RWPE2 (cell line): ENCODE measurements around the gene AKR1B1.

ENCODE experiments used
- ATAC-seq: fragments of 200-7000 bp; cut with Tn5 transposase; 3 replicates; pipeline ENCODE4 v1.9.1; 2021; ENCODE audit warnings: low read depth
- DNase-seq: peaks from one replicate; pipeline ENCODE4 v3.0.0-alpha.2; 2020; ENCODE audit warnings: low spot score
- H3K27ac ChIP-seq: fragments of 450-650 bp; 2 replicates; pipeline ENCODE4 v1.5.1; 2017; ENCODE audit warnings: mild to moderate bottlenecking; ENCODE audit not compliant: poor library complexity, severe bottlenecking
- H3K27me3 ChIP-seq: fragments of 250-450 bp; sonication (Bioruptor Pico); 2 replicates; pipeline ENCODE4 v1.5.1; 2021; ENCODE audit warnings: mild to moderate bottlenecking, moderate library complexity; ENCODE audit not compliant: insufficient read depth, poor library complexity, severe bottlenecking
- H3K36me3 ChIP-seq: fragments of 250-450 bp; sonication (Bioruptor Pico); 2 replicates; pipeline ENCODE4 v1.5.1; 2020; ENCODE audit warnings: low read depth, mild to moderate bottlenecking, moderate library complexity
- H3K4me1 ChIP-seq: fragments of 250-450 bp; sonication (Bioruptor Pico); 2 replicates; pipeline ENCODE4 v1.5.1; 2021; ENCODE audit warnings: mild to moderate bottlenecking, moderate library complexity; ENCODE audit not compliant: insufficient read depth, poor library complexity, severe bottlenecking
- H3K4me3 ChIP-seq: fragments of 250-450 bp; sonication (Bioruptor Pico); 2 replicates; pipeline ENCODE4 v1.5.1; 2021; ENCODE audit warnings: mild to moderate bottlenecking, moderate library complexity; ENCODE audit not compliant: severe bottlenecking
- H3K9me3 ChIP-seq: fragments of 250-450 bp; sonication (Bioruptor Pico); 2 replicates; pipeline ENCODE4 v1.5.1; 2021; ENCODE audit warnings: mild to moderate bottlenecking, moderate library complexity; ENCODE audit not compliant: severe bottlenecking
- CTCF ChIP-seq: fragments of 450-650 bp; IDR thresholded peaks from one replicate; pipeline ENCODE4 v1.5.1; 2017; ENCODE audit warnings: mild to moderate bottlenecking, moderate library complexity; ENCODE audit not compliant: poor library complexity, severe bottlenecking

Gene AKR1B1

GRCh38 chr7:134453518-134453917 is 5.4 kb downstream of the AKR1B1 start:
- TF ChIP-seq CTCF = no peak
- Histone ChIP-seq H3K4me1 (peaks cover 6% of the 10 kb centered on the region), H3K36me3 (peaks cover 41% of the 10 kb centered on the region), H3K27me3 (no peaks in the 10 kb centered on the region), H3K9me3 (no peaks in the 10 kb centered on the region), H3K4me3 (no peak overlapping the region), H3K27ac (no peak overlapping the region)
- ATAC-seq (no peak), DNase-seq (no peak)

GRCh38 chr7:134452991-134453473 is 5.9 kb downstream of the AKR1B1 start:
- Histone ChIP-seq H3K27ac (no peak overlapping the region), H3K4me3 (no peak overlapping the region), H3K36me3 (peaks cover 46% of the 10 kb centered on the region), H3K9me3 (no peaks in the 10 kb centered on the region), H3K4me1 (peaks cover 10% of the 10 kb centered on the region), H3K27me3 (no peaks in the 10 kb centered on the region)
- ATAC-seq (no peak), DNase-seq (no peak)
- TF ChIP-seq CTCF = no peak

- Histone ChIP-seq H3K27me3 (no peaks in the 10 kb centered on the region), H3K4me1 (peaks cover 10% of the 10 kb centered on the region), H3K27ac (no peak overlapping the region), H3K9me3 (no peaks in the 10 kb centered on the region), H3K4me3 (no peak overlapping the region), H3K36me3 (peaks cover 50% of the 10 kb centered on the region)
- TF ChIP-seq CTCF = no peak
- no peak for DNase-seq
- no peak for ATAC-seq
These were observed 6.5 kb downstream of the AKR1B1 start for GRCh38 chr7:134452419-134452838.

- Histone ChIP-seq H3K27ac (no peak overlapping the region), H3K4me3 (no peak overlapping the region), H3K36me3 (peaks cover 50% of the 10 kb centered on the region), H3K9me3 (no peaks in the 10 kb centered on the region), H3K27me3 (no peaks in the 10 kb centered on the region), H3K4me1 (peaks cover 10% of the 10 kb centered on the region)
- no peak for TF ChIP-seq CTCF
- ATAC-seq (no peak), DNase-seq (no peak)
These were observed 7.2 kb downstream of the AKR1B1 start for GRCh38 chr7:134451656-134452055.

GRCh38 chr7:134450294-134451000 is 8.5 kb downstream of the AKR1B1 start:
- no peaks in the 10 kb centered on the region for H3K9me3 ChIP-seq
- peaks cover 10% of the 10 kb centered on the region for H3K4me1 ChIP-seq
- no peak for TF ChIP-seq CTCF
- no peak overlapping the region for H3K27ac ChIP-seq
- peaks cover 45% of the 10 kb centered on the region for H3K36me3 ChIP-seq
- DNase-seq = no peak
- H3K4me3 ChIP-seq = no peak overlapping the region
- no peaks in the 10 kb centered on the region for H3K27me3 ChIP-seq
- no peak for ATAC-seq
